Coronary artery (tissue), 2 donors: Measurements from ENCODE around the gene CAMK2B.

Source experiments
- DNase-seq: peaks from one replicate; pipeline ENCODE4 v3.0.0-alpha.2; 2017; ENCODE audit warnings: low spot score
- H3K27ac ChIP-seq, 2 donors: fragments of 200-600 bp; sonication (generic); one replicate each; pipeline ENCODE4 v1.5.1; 2016 to 2019
- H3K4me3 ChIP-seq: fragments of 200-600 bp; sonication (generic); 2 replicates; pipeline ENCODE4 v1.5.1; 2016; ENCODE audit warnings: mild to moderate bottlenecking, moderate library complexity
- CTCF ChIP-seq: fragments of 200-600 bp; sonication (generic); IDR thresholded peaks from one replicate; pipeline ENCODE4 v1.5.1; 2019; ENCODE audit warnings: antibody characterized with exemption

CAMK2B gene

GRCh38 chr7:44286618-44287487 lies 38.5 kb downstream of the CAMK2B start:
- peak; percentile 65 for DNase-seq
- Histone ChIP-seq H3K4me3 (no peak overlapping the region), H3K27ac (no peak overlapping the region)
- no peak for TF ChIP-seq CTCF

GRCh38 chr7:44286182-44286617 lies 39.2 kb downstream of the CAMK2B start:
- H3K4me3 ChIP-seq = no peak overlapping the region
- H3K27ac ChIP-seq = no peak overlapping the region
- TF ChIP-seq CTCF = no peak
- DNase-seq = peak; percentile 55

GRCh38 chr7:44285561-44285960 lies 39.8 kb downstream of the CAMK2B start:
- TF ChIP-seq CTCF = no peak
- Histone ChIP-seq H3K27ac (no peak overlapping the region), H3K4me3 (no peak overlapping the region)
- peak; percentile 29 for DNase-seq

- peak; percentile 40 for DNase-seq
- no peak overlapping the region for H3K27ac ChIP-seq
- no peak for TF ChIP-seq CTCF
- no peak overlapping the region for H3K4me3 ChIP-seq
Measured at GRCh38 chr7:44284881-44285541, 40.4 kb downstream of the CAMK2B start.

- peak; percentile 56 for DNase-seq
- Histone ChIP-seq H3K4me3 (no peak overlapping the region), H3K27ac (no peak overlapping the region)
- no peak for TF ChIP-seq CTCF
Measured at GRCh38 chr7:44284216-44284615, 41.2 kb downstream of the CAMK2B start.

- Histone ChIP-seq H3K27ac (no peak overlapping the region), H3K4me3 (no peak overlapping the region)
- no peak for TF ChIP-seq CTCF
- DNase-seq = peak; percentile 55
Measured at GRCh38 chr7:44283381-44284211, 41.8 kb downstream of the CAMK2B start.
